ENCODE measurements around the gene DOCK8. TPM values are rescaled to one million over a fixed set of nuclear protein-coding genes. Genes with fewer than 3 reads are reported as not detected.

Gene DOCK8
- total and polyA plus RNA-seq, 10 of the 15 experiments (the other 5 are each of a cell fraction or from before 2014, with no cell fraction given): 35.4 to 100 (median 44.7) TPM

DNA sequence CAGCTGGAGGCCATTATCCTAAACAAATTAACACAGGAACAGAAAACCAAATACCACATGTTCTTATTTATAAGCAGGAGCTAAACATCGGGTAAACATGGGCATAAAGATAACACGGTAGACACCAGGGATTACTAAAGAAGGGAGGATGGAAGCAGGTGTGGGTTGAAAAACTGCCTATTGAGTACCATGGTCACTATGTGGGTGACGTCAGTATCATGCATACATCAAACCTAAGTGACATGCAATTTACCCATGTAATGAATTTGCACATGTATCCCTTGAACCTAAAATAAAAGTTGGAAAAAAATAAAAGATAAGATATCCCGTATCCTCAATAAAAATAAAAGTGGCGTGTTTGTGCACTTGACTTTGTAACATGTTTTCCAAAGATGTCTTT lies 88.8 kb downstream of the DOCK8 start:
- H3K79me2 ChIP-seq (ENCODE audit: control insufficient read depth, insufficient read depth, low read length): 0 out of 2 replicates have a peak, but pooled peaks cover under 1% of the 10 kb centered on the region
- H3K4me2 ChIP-seq (ENCODE audit: control insufficient read depth, insufficient read depth): no peak overlapping the region
- H3K27me3 ChIP-seq (replicated peaks in 1 of 2; ENCODE audit: control insufficient read depth in 2 of 2, insufficient read depth in 2 of 2, low read length in 1 of 2): no peaks in the 10 kb centered on the region
- peaks cover 7 to 36% of the 10 kb centered on the region in 2 experiments for H3K36me3 ChIP-seq (ENCODE audit: control insufficient read depth in 2 of 2, insufficient read depth in 2 of 2, low read length in 1 of 2)
- no peaks in the 10 kb centered on the region for H3K9me3 ChIP-seq (replicated peaks; ENCODE audit: control insufficient read depth, insufficient read depth, low read length)
- intact Hi-C loops (cut with micrococcal nuclease; ENCODE audit: unreplicated experiment): no loop called here
- 96% methylated on average over 5 of the region's 5 CpGs for WGBS (ENCODE audit: insufficient coverage, insufficient replicate concordance, low lambda C conversion rate, missing lambda C conversion rate)
- ChIA-PET SMC1A (ENCODE audit: uncharacterized antibody, unreplicated experiment) (interaction anchor here (0.7 to 1.0 kb wide), 2 partner anchors 10 to 14 kb away, joined by 3 read pairs; no protein-coding TSS in a partner anchor), POLR2A (no interaction called here), CTCF (no interaction called here), RAD21 (ENCODE audit: unreplicated experiment) (no interaction called here)
- TF ChIP-seq, protein P1, sequence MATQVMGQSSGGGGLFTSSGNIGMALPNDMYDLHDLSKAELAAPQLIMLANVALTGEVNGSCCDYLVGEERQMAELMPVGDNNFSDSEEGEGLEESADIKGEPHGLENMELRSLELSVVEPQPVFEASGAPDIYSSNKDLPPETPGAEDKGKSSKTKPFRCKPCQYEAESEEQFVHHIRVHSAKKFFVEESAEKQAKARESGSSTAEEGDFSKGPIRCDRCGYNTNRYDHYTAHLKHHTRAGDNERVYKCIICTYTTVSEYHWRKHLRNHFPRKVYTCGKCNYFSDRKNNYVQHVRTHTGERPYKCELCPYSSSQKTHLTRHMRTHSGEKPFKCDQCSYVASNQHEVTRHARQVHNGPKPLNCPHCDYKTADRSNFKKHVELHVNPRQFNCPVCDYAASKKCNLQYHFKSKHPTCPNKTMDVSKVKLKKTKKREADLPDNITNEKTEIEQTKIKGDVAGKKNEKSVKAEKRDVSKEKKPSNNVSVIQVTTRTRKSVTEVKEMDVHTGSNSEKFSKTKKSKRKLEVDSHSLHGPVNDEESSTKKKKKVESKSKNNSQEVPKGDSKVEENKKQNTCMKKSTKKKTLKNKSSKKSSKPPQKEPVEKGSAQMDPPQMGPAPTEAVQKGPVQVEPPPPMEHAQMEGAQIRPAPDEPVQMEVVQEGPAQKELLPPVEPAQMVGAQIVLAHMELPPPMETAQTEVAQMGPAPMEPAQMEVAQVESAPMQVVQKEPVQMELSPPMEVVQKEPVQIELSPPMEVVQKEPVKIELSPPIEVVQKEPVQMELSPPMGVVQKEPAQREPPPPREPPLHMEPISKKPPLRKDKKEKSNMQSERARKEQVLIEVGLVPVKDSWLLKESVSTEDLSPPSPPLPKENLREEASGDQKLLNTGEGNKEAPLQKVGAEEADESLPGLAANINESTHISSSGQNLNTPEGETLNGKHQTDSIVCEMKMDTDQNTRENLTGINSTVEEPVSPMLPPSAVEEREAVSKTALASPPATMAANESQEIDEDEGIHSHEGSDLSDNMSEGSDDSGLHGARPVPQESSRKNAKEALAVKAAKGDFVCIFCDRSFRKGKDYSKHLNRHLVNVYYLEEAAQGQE (IDR thresholded peaks at IDR 0.05; ENCODE audit: low read depth, low read length): no peak
- no peak for TF ChIP-seq EP300 (IDR thresholded peaks at IDR 0.05; ENCODE audit: borderline replicate concordance in 1 of 2, control insufficient read depth in 1 of 2, low read depth in 2 of 2, low read length in 2 of 2)
- TF ChIP-seq KLF5 (IDR thresholded peaks at IDR 0.05; ENCODE audit: partially characterized antibody): no peak
- TF ChIP-seq ZSCAN29 (IDR thresholded peaks at IDR 0.05): no peak
- no peak for TF ChIP-seq NFIC (IDR thresholded peaks at IDR 0.05; ENCODE audit: low read depth, low read length)
- no peak for TF ChIP-seq ZBTB4 (CRISPR knock-in tag; IDR thresholded peaks at IDR 0.05)
- no peak for TF ChIP-seq RCOR1 (conservative IDR thresholded peaks at IDR 0.05; ENCODE audit: low read depth, low read length)
- no peak overlapping the region for H3K27ac ChIP-seq (ENCODE audit: control insufficient read depth, insufficient read depth)
- no peak for FAIRE-seq
- no peak overlapping the region for H3K4me3 ChIP-seq
- H2AFZ ChIP-seq (ENCODE audit: control insufficient read depth, low read depth, low read length): no peak overlapping the region
- DNase-seq (ENCODE audit: low read depth, low spot score): no peak
- in situ Hi-C loops (cut with MboI): no loop called here
- no peaks in the 10 kb centered on the region for H4K20me1 ChIP-seq (ENCODE audit: control insufficient read depth, insufficient read depth)
- no peak overlapping the region for H3K9ac ChIP-seq (ENCODE audit: control insufficient read depth, insufficient read depth, low read length)
- no TSS peak for BruUV-seq (replicated peaks)
- peaks cover under 1% of the 10 kb centered on the region; the same call in 1 of the 2 replicates for H3K4me1 ChIP-seq (ENCODE audit: control insufficient read depth, insufficient read depth, low read length)
- ATAC-seq: no peak

Measured in GM12878 (cell line).